Activated naive CD4-positive, alpha-beta T cell treated with anti-CD3 and anti-CD28 coated beads, Interleukin-2, amount 50 U/mL, for 16 hours (primary cell): Measurements from ENCODE around the gene NR6A1.

Source experiments
- DNase-seq: peaks from one replicate; pipeline ENCODE4 v3.0.0-alpha.2; 2020

NR6A1 gene

GRCh38 chr9:124720429-124721108, 50.5 kb downstream of the NR6A1 start:
- no peak for DNase-seq

GRCh38 chr9:124718928-124719327, 52.2 kb downstream of the NR6A1 start:
- no peak for DNase-seq

GRCh38 chr9:124717597-124717996, 53.5 kb downstream of the NR6A1 start:
- no peak for DNase-seq

- DNase-seq = no peak
Measured at GRCh38 chr9:124716808-124717207, 54.3 kb downstream of the NR6A1 start.

- no peak for DNase-seq
Measured at GRCh38 chr9:124710766-124711165, 60.3 kb downstream of the NR6A1 start.

GRCh38 chr9:124709292-124709690, 61.8 kb downstream of the NR6A1 start:
- DNase-seq = no peak

- no peak for DNase-seq
Measured at GRCh38 chr9:124708633-124709291, 62.3 kb downstream of the NR6A1 start.

- DNase-seq = no peak
Measured at GRCh38 chr9:124708074-124708473, 63.0 kb downstream of the NR6A1 start.

GRCh38 chr9:124707666-124708065, 63.4 kb downstream of the NR6A1 start:
- no peak for DNase-seq

GRCh38 chr9:124706685-124707084, 64.4 kb downstream of the NR6A1 start:
- DNase-seq = no peak

- DNase-seq = no peak
Measured at GRCh38 chr9:124699575-124699974, 71.5 kb downstream of the NR6A1 start.

GRCh38 chr9:124698265-124698664, 72.8 kb downstream of the NR6A1 start:
- no peak for DNase-seq

GRCh38 chr9:124697326-124698200, 73.5 kb downstream of the NR6A1 start:
- DNase-seq = no peak

GRCh38 chr9:124696101-124696500, 75.0 kb downstream of the NR6A1 start:
- no peak for DNase-seq

- DNase-seq = no peak
Measured at GRCh38 chr9:124695280-124695890, 75.7 kb downstream of the NR6A1 start.

- no peak for DNase-seq
Measured at GRCh38 chr9:124694414-124695279, 76.5 kb downstream of the NR6A1 start.

GRCh38 chr9:124693403-124693802, 77.7 kb downstream of the NR6A1 start:
- no peak for DNase-seq

GRCh38 chr9:124688238-124688904, 82.7 kb downstream of the NR6A1 start:
- DNase-seq = no peak

- DNase-seq = no peak
Measured at GRCh38 chr9:124686918-124687317, 84.2 kb downstream of the NR6A1 start.

- DNase-seq = no peak
Measured at GRCh38 chr9:124685217-124685616, 85.9 kb downstream of the NR6A1 start.

- DNase-seq = no peak
Measured at GRCh38 chr9:124684169-124684568, 86.9 kb downstream of the NR6A1 start.

GRCh38 chr9:124683043-124683442, 88.1 kb downstream of the NR6A1 start:
- DNase-seq = no peak
